Measurements from ENCODE around the gene TMEM151A. TPM values are rescaled to one million over a fixed set of nuclear protein-coding genes. Genes with fewer than 3 reads are reported as not detected.

Gene TMEM151A
- total RNA-seq, 1 donor from 2014 or later: 2.1 TPM

GRCh38 chr11:66327171-66328030 lies 35.7 kb downstream of the TMEM151A start:
- no peak for DNase-seq (ENCODE audit: extremely low spot score, unreplicated experiment)
- H3K9me3 Mint-ChIP-seq: no peaks in the 10 kb centered on the region
- no peaks in the 10 kb centered on the region for H3K36me3 Mint-ChIP-seq
- peak overlapping the region; percentile 46 for H3K27ac Mint-ChIP-seq
- H3K4me3 Mint-ChIP-seq: peak overlapping the region; percentile 2
- TF ChIP-seq CTCF (conservative IDR thresholded peaks at IDR 0.05): no peak
- no peaks in the 10 kb centered on the region for H3K27me3 Mint-ChIP-seq
- H3K4me1 Mint-ChIP-seq (ENCODE audit: unreplicated experiment): peaks cover 32% of the 10 kb centered on the region

GRCh38 chr11:66328031-66328301 lies 36.3 kb downstream of the TMEM151A start:
- no peak for DNase-seq (ENCODE audit: extremely low spot score, unreplicated experiment)
- Mint-ChIP-seq H3K27me3 (no peaks in the 10 kb centered on the region), H3K4me1 (ENCODE audit: unreplicated experiment) (peaks cover 31% of the 10 kb centered on the region), H3K36me3 (no peaks in the 10 kb centered on the region), H3K9me3 (no peaks in the 10 kb centered on the region), H3K27ac (peak overlapping the region; percentile 46), H3K4me3 (no peak overlapping the region)
- TF ChIP-seq CTCF (conservative IDR thresholded peaks at IDR 0.05): no peak

GRCh38 chr11:66328302-66329144 lies 36.8 kb downstream of the TMEM151A start:
- Mint-ChIP-seq H3K36me3 (no peaks in the 10 kb centered on the region), H3K9me3 (no peaks in the 10 kb centered on the region), H3K4me3 (peak overlapping the region; percentile 65), H3K27me3 (no peaks in the 10 kb centered on the region), H3K4me1 (ENCODE audit: unreplicated experiment) (peaks cover 25% of the 10 kb centered on the region), H3K27ac (peak overlapping the region; percentile 55)
- TF ChIP-seq CTCF (conservative IDR thresholded peaks at IDR 0.05): peak; percentile 96
- DNase-seq (ENCODE audit: extremely low spot score, unreplicated experiment): peak; percentile 85

- H3K27ac Mint-ChIP-seq: no peak overlapping the region
- no peak for TF ChIP-seq CTCF (conservative IDR thresholded peaks at IDR 0.05)
Measured at GRCh38 chr11:66329165-66329673, 37.5 kb downstream of the TMEM151A start.

GRCh38 chr11:66330931-66331330 lies 39.2 kb downstream of the TMEM151A start:
- DNase-seq (ENCODE audit: extremely low spot score, unreplicated experiment): no peak
- Mint-ChIP-seq H3K4me3 (no peak overlapping the region), H3K27ac (no peak overlapping the region), H3K4me1 (ENCODE audit: unreplicated experiment) (peaks cover 21% of the 10 kb centered on the region), H3K9me3 (no peaks in the 10 kb centered on the region), H3K36me3 (no peaks in the 10 kb centered on the region), H3K27me3 (no peaks in the 10 kb centered on the region)
- no peak for TF ChIP-seq CTCF (conservative IDR thresholded peaks at IDR 0.05)

More at GRCh38 chr11:66329165-66329673, 37.5 kb downstream of the TMEM151A start:
- Mint-ChIP-seq H3K27me3 (no peaks in the 10 kb centered on the region), H3K9me3 (no peaks in the 10 kb centered on the region), H3K4me3 (no peak overlapping the region), H3K4me1 (ENCODE audit: unreplicated experiment) (peaks cover 23% of the 10 kb centered on the region), H3K36me3 (no peaks in the 10 kb centered on the region)
- no peak for DNase-seq (ENCODE audit: extremely low spot score, unreplicated experiment)
